Right lobe of liver (tissue), 6 donors: Measurements from ENCODE around the gene STON2. TPM values are rescaled to one million over a fixed set of nuclear protein-coding genes. Genes with fewer than 3 reads are reported as not detected.

Experiments used
- ATAC-seq, 4 donors: fragments of 200-7000 bp; cut with Tn5 transposase; one replicate each; pipeline ENCODE4 v1.9.1; 2020; ENCODE audit warnings: mild to moderate bottlenecking in 4 of 4, moderate library complexity in 4 of 4
- DNase-seq, 3 donors: peaks; one replicate each; pipeline ENCODE4 v3.0.0-alpha.2; 2020
- H3K27ac ChIP-seq, 3 donors: fragments of 200-600 bp; one replicate each; pipeline ENCODE4 v1.8.0; 2022
- H3K27me3 ChIP-seq, 2 donors: fragments of 200-600 bp; one replicate each; pipeline ENCODE4 v1.8.0; 2022
- H3K36me3 ChIP-seq, 4 donors: fragments of 200-600 bp; sonication (generic) in 1 of 4; one replicate each; pipeline versions ENCODE4 v1.5.1 to v1.8.0; 2017 to 2022; ENCODE audit warnings: control low read depth in 1 of 4
- H3K4me1 ChIP-seq, 4 donors: fragments of 200-600 bp; sonication (generic) in 1 of 4; one replicate each; pipeline versions ENCODE4 v1.5.1 to v1.8.0; 2017 to 2022; ENCODE audit warnings: control low read depth in 1 of 4
- H3K4me3 ChIP-seq, 3 donors: fragments of 200-600 bp; one replicate each; pipeline ENCODE4 v1.8.0; 2022
- H3K9me3 ChIP-seq, 4 donors: fragments of 200-600 bp; sonication (generic) in 1 of 4; one replicate each; pipeline versions ENCODE4 v1.5.1 to v1.8.0; 2017 to 2022; ENCODE audit warnings: control low read depth in 1 of 4
- CTCF ChIP-seq, 4 donors: fragments of 200-600 bp in 3 of 4; fragments of 450-650 bp in 1 of 4; IDR thresholded peaks; one replicate each; pipeline versions ENCODE4 v1.5.1 to v1.8.0; 2016 to 2022; ENCODE audit warnings: antibody characterized with exemption in 4 of 4, mild to moderate bottlenecking in 2 of 4
- POLR2A ChIP-seq: fragments of 450-650 bp; IDR thresholded peaks from one replicate; pipeline ENCODE4 v1.6.1; 2017; ENCODE audit warnings: antibody characterized with exemption, mild to moderate bottlenecking
- WGBS: methylation state at CpG from one replicate; pipeline ENCODE4 v1.1.6; 2018; ENCODE audit warnings: low coverage, low lambda C conversion rate; ENCODE audit not compliant: insufficient coverage; ENCODE audit errors: missing lambda C conversion rate; 5-methylcytosine and 5-hydroxymethylcytosine counted together
- intact Hi-C, 2 donors: fragments of 100-400 bp; cut with DNase I; formaldehyde crosslinking; loops; one replicate each; pipeline versions ENCODE4 v1.11.2 to v1.14.1; 2022
- total RNA-seq, 6 experiments: library from RNA; depleted of rRNA in 2 of 6; stranded (reverse); fragments of >200 nt in 2 of 6; fragmentation: NEBNext Ultra II Directional in 3 of 6; extraction: Animal tissue kit (Norgen Biotek cat#: 25700) in 3 of 6; gene quantifications; one replicate each; pipeline versions ENCODE4 v1.1.0 to v1.2.4, GENCODE V29; 2016 to 2023
- donor health status: DM: no; HTN: yes; CAD: no.
- donor health status: DM: no; HTN: no; CAD: no.
- donor health status: DM: no; HTN: no; CAD: no.
- donor health status: DM: no; HTN: yes; CAD: no.
- donor health status: DM: no; HTN: yes; CAD: no.

Gene STON2
- total RNA-seq, 6 experiments from 2014 or later: 4.9 to 23.7 (median 10.7) TPM

- no peak for ATAC-seq
- WGBS: 94% methylated on average over 4 of the region's 4 CpGs
- Histone ChIP-seq H3K4me1 (peaks cover 0 to 22% (median 3%) of the 10 kb centered on the region in 4 donors), H3K36me3 (no peaks in the 10 kb centered on the region), H3K9me3 (no peaks in the 10 kb centered on the region), H3K27ac (peak overlapping the region in 1 of 3 donors; percentile 93), H3K4me3 (no peak overlapping the region), H3K27me3 (no peaks in the 10 kb centered on the region)
- TF ChIP-seq POLR2A (no peak), CTCF (IDR thresholded peaks at IDR 0.05) (no peak)
- DNase-seq: no peak
- intact Hi-C loops: no loop called here
Observed at GRCh38 chr14:81305065-81305464, 95.1 kb downstream of the STON2 start.

- WGBS: 15% methylated on average over 5 of the region's 5 CpGs
- Histone ChIP-seq H3K36me3 (no peaks in the 10 kb centered on the region), H3K4me1 (peaks cover 0 to 28% (median 3%) of the 10 kb centered on the region in 4 donors), H3K27ac (peak overlapping the region; percentile 76 to 93 (median 93)), H3K9me3 (no peaks in the 10 kb centered on the region), H3K4me3 (peak overlapping the region in 2 of 3 donors; percentile 27 to 31), H3K27me3 (no peaks in the 10 kb centered on the region)
- DNase-seq: peak; percentile 91 to 96 (median 95)
- no peak for TF ChIP-seq POLR2A
- no peak for TF ChIP-seq CTCF (IDR thresholded peaks at IDR 0.05)
- peak; percentile 94 to 99 (median 97) for ATAC-seq
- intact Hi-C loops: no loop called here
Observed at GRCh38 chr14:81303258-81303935, 96.7 kb downstream of the STON2 start.

GRCh38 chr14:81302638-81303037 is 97.5 kb downstream of the STON2 start:
- WGBS: 95% methylated on average over 3 of the region's 3 CpGs
- no peak for ATAC-seq
- Histone ChIP-seq H3K9me3 (no peaks in the 10 kb centered on the region), H3K36me3 (no peaks in the 10 kb centered on the region), H3K4me1 (peaks cover 0 to 28% (median 3%) of the 10 kb centered on the region in 4 donors), H3K27ac (peak overlapping the region in 2 of 3 donors; percentile 93), H3K27me3 (no peaks in the 10 kb centered on the region), H3K4me3 (no peak overlapping the region)
- DNase-seq: no peak
- intact Hi-C loops: no loop called here
- TF ChIP-seq CTCF (IDR thresholded peaks at IDR 0.05) (peak in 1 of 4 donors; percentile 11), POLR2A (no peak)

- no peak for ATAC-seq
- no CpG with 5 or more reads among the region's 1 CpG for WGBS
Observed at GRCh38 chr14:81301813-81302212, 98.3 kb downstream of the STON2 start.

More at GRCh38 chr14:81301813-81302212, 98.3 kb downstream of the STON2 start:
- no peak overlapping the region for H3K4me3 ChIP-seq
- H3K27me3 ChIP-seq: no peaks in the 10 kb centered on the region
- peaks cover 0 to 28% (median 3%) of the 10 kb centered on the region in 4 donors for H3K4me1 ChIP-seq
- H3K27ac ChIP-seq: no peak overlapping the region
- intact Hi-C loops: no loop called here
- H3K9me3 ChIP-seq: no peaks in the 10 kb centered on the region
- no peak for DNase-seq
- no peaks in the 10 kb centered on the region for H3K36me3 ChIP-seq
- no peak for TF ChIP-seq CTCF (IDR thresholded peaks at IDR 0.05)
- no peak for TF ChIP-seq POLR2A
